HepG2 (cell line): ENCODE results near the gene SIGMAR1. TPM values are rescaled to one million over a fixed set of nuclear protein-coding genes. Genes with fewer than 3 reads are reported as not detected.

Source experiments
- ASH2L ChIP-seq: fragments of 300-600, 200-600 bp; sonication (generic); IDR thresholded peaks from 2 replicates; pipeline ENCODE4 v1.7.0; 2017; ENCODE audit warnings: low read depth, mild to moderate bottlenecking, moderate library complexity, mixed read lengths, low read length; ENCODE audit not compliant: insufficient read length
- BCL6 ChIP-seq: IDR thresholded peaks from 2 replicates; pipeline ENCODE4 v1.6.1; 2016; ENCODE audit warnings: missing genetic modification reagents, missing compliant biosample characterization
- CBX1 ChIP-seq: IDR thresholded peaks from one replicate; pipeline ENCODE4 v1.6.1; 2016; ENCODE audit warnings: antibody characterized with exemption, low read depth
- DMAP1 ChIP-seq: IDR thresholded peaks from 2 replicates; pipeline ENCODE4 v1.6.1; 2016
- ETV5 ChIP-seq: IDR thresholded peaks from 2 replicates; pipeline ENCODE4 v1.6.1; 2018; ENCODE audit warnings: missing biosample characterization, missing genetic modification reagents, inconsistent platforms, borderline replicate concordance
- NR2F6 ChIP-seq, 2 experiments: IDR thresholded peaks; 2 replicates each; pipeline ENCODE4 v1.6.1; 2016; ENCODE audit warnings: antibody characterized with exemption in 1 of 2, mild to moderate bottlenecking in 1 of 2
- PHB2 ChIP-seq: fragments of 450-650 bp; IDR thresholded peaks from 2 replicates; pipeline ENCODE4 v1.6.1; 2018; ENCODE audit not compliant: partially characterized antibody
- SRSF1 ChIP-seq: fragments of 200-400 bp; formaldehyde crosslinking; optimal IDR thresholded peaks from 2 replicates; pipeline ENCODE3; 2017; ENCODE audit warnings: mild to moderate bottlenecking, low read depth, low read length, moderate library complexity
- ZNF263 ChIP-seq: sonication (generic); formaldehyde crosslinking; IDR thresholded peaks from 2 replicates; pipeline ENCODE4 v1.4.0; 2020; ENCODE audit warnings: missing genetic modification reagents
- ZNF879 ChIP-seq: sonication (generic); formaldehyde crosslinking; IDR thresholded peaks from 2 replicates; pipeline ENCODE4 v1.8.1; 2023; ENCODE audit warnings: missing genetic modification reagents
- ZSCAN22 ChIP-seq: sonication (generic); formaldehyde crosslinking; IDR thresholded peaks from 2 replicates; pipeline ENCODE4 v1.4.0; 2020; ENCODE audit warnings: mild to moderate bottlenecking, missing genetic modification reagents
- polyA plus RNA-seq, 8 experiments: library from polyadenylated mRNA; depleted of rRNA in 3 of 8; stranded (reverse) in 7 of 8; unstranded in 1 of 8; fragments of >200 nt; fragmentation: Illumina TruSeq in 4 of 8; extraction: Trizol in 4 of 8; gene quantifications; 2 replicates each; pipeline versions ENCODE4 v1.2.1 to v1.2.3, GENCODE V29; 2011 to 2016; ENCODE audit warnings: low read depth in 4 of 8, missing spikeins in 1 of 8, mixed read lengths in 1 of 8; ENCODE audit not compliant: insufficient read depth in 1 of 8
- total RNA-seq, 5 experiments: library from RNA; depleted of rRNA; stranded (reverse); fragments of >200 nt; fragmentation: Illumina TruSeq; extraction: Trizol; gene quantifications; 2 replicates each; pipeline ENCODE4 v1.2.3, GENCODE V29; 2016; ENCODE audit warnings: low read depth in 1 of 5
- TF ChIP-seq, protein P1 (sequence below): sonication (generic); formaldehyde crosslinking; IDR thresholded peaks from 2 replicates; pipeline ENCODE4 v1.4.0; 2020; ENCODE audit warnings: missing genetic modification reagents, borderline replicate concordance

Gene SIGMAR1
- total and polyA plus RNA-seq, 2 of the 13 experiments (the other 11 are each of a cell fraction or from before 2014, with no cell fraction given), result 38.9 to 60.8 TPM

DNA sequence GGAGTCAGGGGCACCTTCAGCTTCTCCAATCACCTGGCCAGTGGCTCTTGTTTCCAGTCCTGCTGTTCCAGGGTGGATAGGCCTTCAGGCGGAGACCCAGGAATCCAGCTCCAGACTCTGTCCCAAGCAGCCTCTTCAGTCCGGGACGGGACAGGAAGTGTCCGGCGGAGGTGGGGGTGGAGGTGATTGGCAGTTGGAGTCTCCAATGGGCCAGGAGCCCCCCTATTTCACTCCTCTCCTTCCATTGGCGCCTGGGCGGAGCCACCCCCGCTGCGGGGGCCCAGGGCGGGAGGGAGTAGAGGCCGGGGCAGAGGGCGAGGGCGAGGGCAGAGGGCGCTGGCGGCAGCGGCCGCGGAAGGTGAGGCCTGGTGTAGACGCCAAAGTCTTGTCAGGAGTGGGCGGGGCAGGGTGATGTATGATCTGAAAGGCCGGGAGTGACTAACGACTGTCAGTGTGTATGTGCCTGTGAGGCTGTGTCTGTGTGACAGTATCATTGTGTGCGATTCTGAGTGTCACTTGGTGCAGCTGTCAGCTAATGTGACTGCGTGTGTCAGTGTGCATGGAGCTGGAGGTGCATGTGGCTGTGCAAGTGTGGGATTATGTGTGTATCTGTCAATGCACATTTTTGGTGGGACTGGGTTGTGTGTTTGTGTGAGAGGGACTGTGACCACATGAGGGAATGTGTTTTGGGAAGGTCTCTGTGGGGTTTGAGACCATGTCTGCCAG is 14.5 kb upstream of the SIGMAR1 start, which contains the start of gene IL11RA (continued):
- TF ChIP-seq, protein P1, sequence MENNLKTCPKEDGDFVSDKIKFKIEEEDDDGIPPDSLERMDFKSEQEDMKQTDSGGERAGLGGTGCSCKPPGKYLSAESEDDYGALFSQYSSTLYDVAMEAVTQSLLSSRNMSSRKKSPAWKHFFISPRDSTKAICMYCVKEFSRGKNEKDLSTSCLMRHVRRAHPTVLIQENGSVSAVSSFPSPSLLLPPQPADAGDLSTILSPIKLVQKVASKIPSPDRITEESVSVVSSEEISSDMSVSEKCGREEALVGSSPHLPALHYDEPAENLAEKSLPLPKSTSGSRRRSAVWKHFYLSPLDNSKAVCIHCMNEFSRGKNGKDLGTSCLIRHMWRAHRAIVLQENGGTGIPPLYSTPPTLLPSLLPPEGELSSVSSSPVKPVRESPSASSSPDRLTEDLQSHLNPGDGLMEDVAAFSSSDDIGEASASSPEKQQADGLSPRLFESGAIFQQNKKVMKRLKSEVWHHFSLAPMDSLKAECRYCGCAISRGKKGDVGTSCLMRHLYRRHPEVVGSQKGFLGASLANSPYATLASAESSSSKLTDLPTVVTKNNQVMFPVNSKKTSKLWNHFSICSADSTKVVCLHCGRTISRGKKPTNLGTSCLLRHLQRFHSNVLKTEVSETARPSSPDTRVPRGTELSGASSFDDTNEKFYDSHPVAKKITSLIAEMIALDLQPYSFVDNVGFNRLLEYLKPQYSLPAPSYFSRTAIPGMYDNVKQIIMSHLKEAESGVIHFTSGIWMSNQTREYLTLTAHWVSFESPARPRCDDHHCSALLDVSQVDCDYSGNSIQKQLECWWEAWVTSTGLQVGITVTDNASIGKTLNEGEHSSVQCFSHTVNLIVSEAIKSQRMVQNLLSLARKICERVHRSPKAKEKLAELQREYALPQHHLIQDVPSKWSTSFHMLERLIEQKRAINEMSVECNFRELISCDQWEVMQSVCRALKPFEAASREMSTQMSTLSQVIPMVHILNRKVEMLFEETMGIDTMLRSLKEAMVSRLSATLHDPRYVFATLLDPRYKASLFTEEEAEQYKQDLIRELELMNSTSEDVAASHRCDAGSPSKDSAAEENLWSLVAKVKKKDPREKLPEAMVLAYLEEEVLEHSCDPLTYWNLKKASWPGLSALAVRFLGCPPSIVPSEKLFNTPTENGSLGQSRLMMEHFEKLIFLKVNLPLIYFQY (CRISPR knock-in tag), result no peak
- peak; percentile 31; the same call in 1 of the 2 replicates for TF ChIP-seq BCL6 (CRISPR knock-in tag)
- peak; percentile 56 for TF ChIP-seq ASH2L
- TF ChIP-seq SRSF1, result peak; percentile 94
- peak; percentile 73 for TF ChIP-seq ETV5
- peak; percentile 47; the same call in 1 of the 2 replicates for TF ChIP-seq DMAP1 (CRISPR knock-in tag)
- no peak for TF ChIP-seq CBX1
- TF ChIP-seq ZSCAN22 (CRISPR knock-in tag), result no peak
- TF ChIP-seq ZNF879, result no peak
- TF ChIP-seq PHB2, result no peak
- TF ChIP-seq ZNF263 (CRISPR knock-in tag), result no peak
- TF ChIP-seq NR2F6 (IDR thresholded peaks at IDR 0.05), result peak; percentile 73
- TF ChIP-seq NR2F6 (CRISPR knock-in tag; IDR thresholded peaks at IDR 0.05), result peak; percentile 96
